Measurements from ENCODE around the gene TMEM50A. TPM values are rescaled to one million over a fixed set of nuclear protein-coding genes. Genes with fewer than 3 reads are reported as not detected.

TMEM50A gene
- total and polyA plus RNA-seq, 9 of the 15 experiments (the other 6 are each of a cell fraction or from before 2014, with no cell fraction given), result 43.7 to 195 (median 137) TPM

DNA sequence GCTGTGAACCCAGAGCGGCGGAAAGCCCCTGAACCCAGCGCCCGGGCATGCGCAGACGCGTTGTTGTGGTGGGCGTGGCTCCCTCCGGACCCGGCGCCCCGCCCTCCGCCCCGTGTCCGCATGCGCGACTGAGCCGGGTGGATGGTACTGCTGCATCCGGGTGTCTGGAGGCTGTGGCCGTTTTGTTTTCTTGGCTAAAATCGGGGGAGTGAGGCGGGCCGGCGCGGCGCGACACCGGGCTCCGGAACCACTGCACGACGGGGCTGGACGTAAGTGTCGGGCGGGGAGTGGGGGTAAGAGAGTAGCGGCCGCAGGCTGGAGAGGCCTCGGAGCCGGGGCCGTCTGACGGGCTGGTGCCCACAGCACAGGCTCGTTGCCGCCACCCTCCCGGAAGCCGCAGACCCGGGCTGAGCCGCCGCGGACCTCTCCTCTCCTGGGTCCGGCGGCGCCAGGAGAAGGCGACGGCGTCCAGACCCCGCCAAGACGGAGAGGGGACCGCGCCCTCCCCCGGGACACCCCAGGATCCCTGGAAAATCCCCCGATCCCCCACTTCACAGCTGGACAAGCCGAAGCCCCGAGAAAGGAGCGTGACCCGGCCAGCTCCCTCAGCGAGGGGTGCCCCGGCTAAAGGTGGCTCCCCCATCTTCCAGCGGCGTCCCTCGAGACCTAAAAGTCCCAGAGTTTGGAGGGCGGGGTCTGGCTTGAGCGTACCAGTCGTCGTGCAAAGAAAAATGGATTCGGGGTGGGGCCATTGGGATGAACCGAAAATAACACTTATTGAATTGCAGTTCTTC is at the start of gene TMEM50A (continued):
- TF ChIP-seq, protein P1, sequence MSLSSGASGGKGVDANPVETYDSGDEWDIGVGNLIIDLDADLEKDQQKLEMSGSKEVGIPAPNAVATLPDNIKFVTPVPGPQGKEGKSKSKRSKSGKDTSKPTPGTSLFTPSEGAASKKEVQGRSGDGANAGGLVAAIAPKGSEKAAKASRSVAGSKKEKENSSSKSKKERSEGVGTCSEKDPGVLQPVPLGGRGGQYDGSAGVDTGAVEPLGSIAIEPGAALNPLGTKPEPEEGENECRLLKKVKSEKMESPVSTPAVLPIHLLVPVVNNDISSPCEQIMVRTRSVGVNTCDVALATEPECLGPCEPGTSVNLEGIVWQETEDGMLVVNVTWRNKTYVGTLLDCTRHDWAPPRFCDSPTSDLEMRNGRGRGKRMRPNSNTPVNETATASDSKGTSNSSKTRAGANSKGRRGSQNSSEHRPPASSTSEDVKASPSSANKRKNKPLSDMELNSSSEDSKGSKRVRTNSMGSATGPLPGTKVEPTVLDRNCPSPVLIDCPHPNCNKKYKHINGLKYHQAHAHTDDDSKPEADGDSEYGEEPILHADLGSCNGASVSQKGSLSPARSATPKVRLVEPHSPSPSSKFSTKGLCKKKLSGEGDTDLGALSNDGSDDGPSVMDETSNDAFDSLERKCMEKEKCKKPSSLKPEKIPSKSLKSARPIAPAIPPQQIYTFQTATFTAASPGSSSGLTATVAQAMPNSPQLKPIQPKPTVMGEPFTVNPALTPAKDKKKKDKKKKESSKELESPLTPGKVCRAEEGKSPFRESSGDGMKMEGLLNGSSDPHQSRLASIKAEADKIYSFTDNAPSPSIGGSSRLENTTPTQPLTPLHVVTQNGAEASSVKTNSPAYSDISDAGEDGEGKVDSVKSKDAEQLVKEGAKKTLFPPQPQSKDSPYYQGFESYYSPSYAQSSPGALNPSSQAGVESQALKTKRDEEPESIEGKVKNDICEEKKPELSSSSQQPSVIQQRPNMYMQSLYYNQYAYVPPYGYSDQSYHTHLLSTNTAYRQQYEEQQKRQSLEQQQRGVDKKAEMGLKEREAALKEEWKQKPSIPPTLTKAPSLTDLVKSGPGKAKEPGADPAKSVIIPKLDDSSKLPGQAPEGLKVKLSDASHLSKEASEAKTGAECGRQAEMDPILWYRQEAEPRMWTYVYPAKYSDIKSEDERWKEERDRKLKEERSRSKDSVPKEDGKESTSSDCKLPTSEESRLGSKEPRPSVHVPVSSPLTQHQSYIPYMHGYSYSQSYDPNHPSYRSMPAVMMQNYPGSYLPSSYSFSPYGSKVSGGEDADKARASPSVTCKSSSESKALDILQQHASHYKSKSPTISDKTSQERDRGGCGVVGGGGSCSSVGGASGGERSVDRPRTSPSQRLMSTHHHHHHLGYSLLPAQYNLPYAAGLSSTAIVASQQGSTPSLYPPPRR (CRISPR knock-in tag; IDR thresholded peaks at IDR 0.05; ENCODE audit: borderline replicate concordance), result no peak
- TF ChIP-seq MEF2A (IDR thresholded peaks at IDR 0.05; ENCODE audit: control insufficient read depth, low read depth, low read length), result no peak
- TF ChIP-seq ZNF384 (IDR thresholded peaks at IDR 0.05; ENCODE audit: low read depth, low read length), result no peak
- peak; percentile 74; the same call in 1 of the 2 replicates for TF ChIP-seq ELF2 (CRISPR knock-in tag; IDR thresholded peaks at IDR 0.05)
- TF ChIP-seq ZNF253 (CRISPR knock-in tag; conservative IDR thresholded peaks at IDR 0.05), result no peak
- TF ChIP-seq ZSCAN32 (CRISPR knock-in tag; IDR thresholded peaks at IDR 0.05), result no peak
- TF ChIP-seq, protein P2, sequence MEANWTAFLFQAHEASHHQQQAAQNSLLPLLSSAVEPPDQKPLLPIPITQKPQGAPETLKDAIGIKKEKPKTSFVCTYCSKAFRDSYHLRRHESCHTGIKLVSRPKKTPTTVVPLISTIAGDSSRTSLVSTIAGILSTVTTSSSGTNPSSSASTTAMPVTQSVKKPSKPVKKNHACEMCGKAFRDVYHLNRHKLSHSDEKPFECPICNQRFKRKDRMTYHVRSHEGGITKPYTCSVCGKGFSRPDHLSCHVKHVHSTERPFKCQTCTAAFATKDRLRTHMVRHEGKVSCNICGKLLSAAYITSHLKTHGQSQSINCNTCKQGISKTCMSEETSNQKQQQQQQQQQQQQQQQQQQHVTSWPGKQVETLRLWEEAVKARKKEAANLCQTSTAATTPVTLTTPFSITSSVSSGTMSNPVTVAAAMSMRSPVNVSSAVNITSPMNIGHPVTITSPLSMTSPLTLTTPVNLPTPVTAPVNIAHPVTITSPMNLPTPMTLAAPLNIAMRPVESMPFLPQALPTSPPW (CRISPR knock-in tag; IDR thresholded peaks at IDR 0.05), result peak; percentile 39; the same call in 1 of the 2 replicates
- no peak for TF ChIP-seq ZNF184 (CRISPR knock-in tag; IDR thresholded peaks at IDR 0.05)
- TF ChIP-seq IRF2 (CRISPR knock-in tag; IDR thresholded peaks at IDR 0.05), result no peak
- 0 out of 2 replicates have a peak, but pooled peaks have one; percentile 14 for TF ChIP-seq ZNF76 (CRISPR knock-in tag; IDR thresholded peaks at IDR 0.05; ENCODE audit: borderline replicate concordance)
- TF ChIP-seq NCOA1 (IDR thresholded peaks at IDR 0.05; ENCODE audit: low read depth), result peak; percentile 47; the same call in 1 of the 2 replicates
- TF ChIP-seq ADNP (tag; IDR thresholded peaks at IDR 0.05), result no peak
- no peak for TF ChIP-seq ILK (tag; IDR thresholded peaks at IDR 0.05; ENCODE audit: borderline replicate concordance, low read depth)
- no peak for TF ChIP-seq ZNF224 (CRISPR knock-in tag; IDR thresholded peaks at IDR 0.05)
- TF ChIP-seq ZNF311 (CRISPR knock-in tag; IDR thresholded peaks at IDR 0.05), result no peak
- peak; percentile 55; the same call in 1 of the 2 replicates for TF ChIP-seq ZBTB7A (IDR thresholded peaks at IDR 0.05; ENCODE audit: borderline replicate concordance, control insufficient read depth, low read depth, low read length)
- TF ChIP-seq ZBTB1 (CRISPR knock-in tag; IDR thresholded peaks at IDR 0.05; ENCODE audit: borderline replicate concordance, low read depth), result no peak
- no peak for TF ChIP-seq ZNF699 (CRISPR knock-in tag; IDR thresholded peaks at IDR 0.05; ENCODE audit: insufficient replicate concordance)
- peak; percentile 71 for TF ChIP-seq NFRKB (IDR thresholded peaks at IDR 0.05; ENCODE audit: low read depth)
- TF ChIP-seq RBM17 (IDR thresholded peaks at IDR 0.05; ENCODE audit: borderline replicate concordance, low read depth, low read length), result no peak
- no peak for TF ChIP-seq SPI1 (IDR thresholded peaks at IDR 0.05; ENCODE audit: borderline replicate concordance, low read depth, low read length)
- no peak for TF ChIP-seq KAT2B (IDR thresholded peaks at IDR 0.05; ENCODE audit: low read depth, low read length)
- TF ChIP-seq KDM1A (IDR thresholded peaks at IDR 0.05), result no peak
